Adipocyte (in vitro differentiated cells): ENCODE measurements around the gene OR9G1.
"Not testable (repeated sequence)": the region's sequence is repeated elsewhere in the genome, so short reads cannot be mapped to it uniquely, and the experiment has no call there.

ENCODE experiments used
- DNase-seq: peaks from one replicate; pipeline ENCODE4 v3.0.0-alpha.2; 2015; ENCODE audit warnings: low read depth
- H3K27me3 ChIP-seq: replicated peaks from 2 replicates; pipeline ENCODE4 v1.7.0; 2013; ENCODE audit warnings: mild to moderate bottlenecking, low read length, moderate library complexity; ENCODE audit not compliant: control insufficient read depth, insufficient read depth
- H3K36me3 ChIP-seq: 2 replicates; pipeline ENCODE4 v1.7.0; 2013; ENCODE audit warnings: low read length, mild to moderate bottlenecking, moderate library complexity; ENCODE audit not compliant: control insufficient read depth, insufficient read depth, severe bottlenecking
- H3K4me1 ChIP-seq: 2 replicates; pipeline ENCODE4 v1.7.0; 2013; ENCODE audit warnings: mild to moderate bottlenecking, low read length, moderate library complexity; ENCODE audit not compliant: control insufficient read depth, insufficient read depth
- H3K4me3 ChIP-seq: 2 replicates; pipeline ENCODE4 v1.7.0; 2013; ENCODE audit warnings: mild to moderate bottlenecking, low read length, moderate library complexity
- H3K9ac ChIP-seq: 2 replicates; pipeline ENCODE4 v1.7.0; 2013; ENCODE audit warnings: mild to moderate bottlenecking, low read length, moderate library complexity
- H3K9me3 ChIP-seq: 2 replicates; pipeline ENCODE4 v1.7.0; 2013; ENCODE audit warnings: mild to moderate bottlenecking, low read length, moderate library complexity; ENCODE audit not compliant: control insufficient read depth

OR9G1 gene, protein sequence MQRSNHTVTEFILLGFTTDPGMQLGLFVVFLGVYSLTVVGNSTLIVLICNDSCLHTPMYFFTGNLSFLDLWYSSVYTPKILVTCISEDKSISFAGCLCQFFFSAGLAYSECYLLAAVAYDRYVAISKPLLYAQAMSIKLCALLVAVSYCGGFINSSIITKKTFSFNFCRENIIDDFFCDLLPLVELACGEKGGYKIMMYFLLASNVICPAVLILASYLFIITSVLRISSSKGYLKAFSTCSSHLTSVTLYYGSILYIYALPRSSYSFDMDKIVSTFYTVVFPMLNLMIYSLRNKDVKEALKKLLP

DNA sequence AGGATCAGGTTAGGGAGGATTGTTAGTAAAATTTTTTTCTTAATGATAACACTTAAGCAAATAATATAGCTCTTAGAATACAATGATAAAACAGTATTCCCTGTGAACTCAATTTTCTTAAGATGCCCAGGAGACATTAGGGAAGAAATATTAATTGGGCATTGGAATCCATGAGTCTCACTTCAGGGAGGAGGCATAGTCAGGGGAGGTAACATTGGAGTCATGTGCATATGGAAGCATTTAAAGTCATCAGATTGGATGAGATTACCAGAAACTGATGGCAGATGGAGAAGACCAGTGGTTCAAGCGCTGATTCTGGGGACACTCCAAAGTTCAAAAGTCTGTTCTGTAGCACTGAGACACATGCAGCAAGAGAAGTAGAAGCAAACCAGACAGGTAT is at the start of gene OR9G1:
OR9G1 (plus strand) TSS at position 301 of the 400 bp plus-strand sequence. CDS start 1,293 bp downstream, outside the sequence.
- Histone ChIP-seq H3K9ac (no peak within 1 kb of the TSS), H3K9me3 (no peaks in the 10 kb centered on the region), H3K4me3 (no peak within 1 kb of the TSS), H3K36me3 (no peaks in the 10 kb centered on the region), H3K27me3 (no peaks in the 10 kb centered on the region), H3K4me1 (no peaks in the 10 kb centered on the region)
- DNase-seq, result no peak

DNA sequence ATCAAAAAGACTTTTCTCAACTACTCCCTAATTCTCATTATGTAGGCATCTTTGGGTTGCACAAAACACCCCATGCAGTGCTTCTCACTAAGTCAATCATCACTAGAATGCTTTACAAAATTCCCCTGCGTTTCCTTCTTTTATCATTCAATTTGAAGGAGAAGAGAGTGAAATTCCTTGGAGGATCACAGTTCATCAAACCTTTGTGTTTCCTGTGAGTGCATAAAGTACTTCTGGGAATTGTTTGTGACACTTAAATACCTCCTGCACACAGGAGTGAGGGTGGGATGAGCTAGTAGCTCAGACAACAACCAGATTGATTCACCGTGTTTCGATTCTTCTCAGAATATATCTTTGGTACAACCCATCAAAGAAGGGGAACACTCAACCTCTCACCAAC is 39.1 kb upstream of the OR9G1 start:
- Histone ChIP-seq H3K4me3 (no peak overlapping the region), H3K9me3 (no peaks in the 10 kb centered on the region)
- no peak for DNase-seq

GRCh38 chr11:56663386-56663785 is 35.5 kb upstream of the OR9G1 start, which contains the start of gene OR5AR1:
OR5AR1 (plus strand) TSS chr11:56663686; CDS start chr11:56663686, 0 bp downstream.
- Histone ChIP-seq H3K27me3 (no peaks in the 10 kb centered on the region), H3K9me3 (no peaks in the 10 kb centered on the region), H3K9ac (no peak within 1 kb of the TSS), H3K4me3 (no peak within 1 kb of the TSS), H3K36me3 (no peaks in the 10 kb centered on the region), H3K4me1 (no peaks in the 10 kb centered on the region)
- DNase-seq, result no peak

More for the DNA sequence above, 39.1 kb upstream of the OR9G1 start:
- Histone ChIP-seq H3K9ac (no peak overlapping the region), H3K4me1 (no peaks in the 10 kb centered on the region), H3K36me3 (no peaks in the 10 kb centered on the region), H3K27me3 (no peaks in the 10 kb centered on the region)

DNA sequence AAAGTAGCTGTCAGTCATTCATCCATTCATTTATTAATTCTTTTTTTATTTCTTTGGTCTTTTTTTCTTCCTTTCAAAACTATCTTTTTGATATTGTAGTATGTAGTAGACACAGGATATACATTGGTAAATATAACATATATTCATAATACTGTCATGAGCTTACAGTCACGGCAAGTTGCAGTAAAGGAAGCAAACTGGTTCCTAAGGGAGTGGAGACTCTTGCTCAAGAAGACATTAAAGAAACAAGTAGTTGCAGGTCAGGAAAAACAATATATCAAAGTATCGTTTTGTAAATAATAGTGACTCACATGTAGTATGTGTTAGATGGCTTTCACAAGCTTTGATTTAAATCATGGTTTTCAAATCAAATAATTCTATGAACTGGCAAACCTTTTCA is 27.9 kb upstream of the OR9G1 start:
- no peak overlapping the region for H3K9ac ChIP-seq
- DNase-seq, result no peak
- no peaks in the 10 kb centered on the region for H3K9me3 ChIP-seq
- H3K4me3 ChIP-seq, result no peak overlapping the region
- H3K27me3 ChIP-seq, result no peaks in the 10 kb centered on the region
- no peaks in the 10 kb centered on the region for H3K36me3 ChIP-seq
- H3K4me1 ChIP-seq, result no peaks in the 10 kb centered on the region

- H3K4me1 ChIP-seq, result no peaks in the 10 kb centered on the region
- DNase-seq, result no peak
- no peaks in the 10 kb centered on the region for H3K27me3 ChIP-seq
- no peak overlapping the region for H3K4me3 ChIP-seq
- H3K36me3 ChIP-seq, result no peaks in the 10 kb centered on the region
- H3K9ac ChIP-seq, result no peak overlapping the region
- H3K9me3 ChIP-seq, result no peaks in the 10 kb centered on the region
Observed at GRCh38 chr11:56688554-56689100, 10.3 kb upstream of the OR9G1 start.

GRCh38 chr11:56691179-56691578 is 7.7 kb upstream of the OR9G1 start:
- not testable (repeated sequence) for H3K9me3 ChIP-seq, H3K27me3 ChIP-seq, H3K36me3 ChIP-seq, H3K4me3 ChIP-seq, DNase-seq, H3K4me1 ChIP-seq, H3K9ac ChIP-seq

GRCh38 chr11:56693428-56693827 is 5.5 kb upstream of the OR9G1 start:
- Histone ChIP-seq H3K4me3 (no peak overlapping the region), H3K4me1 (no peaks in the 10 kb centered on the region), H3K9ac (no peak overlapping the region), H3K36me3 (no peaks in the 10 kb centered on the region), H3K9me3 (no peaks in the 10 kb centered on the region), H3K27me3 (no peaks in the 10 kb centered on the region)
- DNase-seq, result no peak

GRCh38 chr11:56700242-56700913 is 1.5 kb downstream of the OR9G1 start:
- H3K4me3 ChIP-seq, result no peak overlapping the region
- no peaks in the 10 kb centered on the region for H3K4me1 ChIP-seq
- no peak for DNase-seq
- H3K9me3 ChIP-seq, result no peaks in the 10 kb centered on the region
- no peaks in the 10 kb centered on the region for H3K36me3 ChIP-seq
- no peak overlapping the region for H3K9ac ChIP-seq
- H3K27me3 ChIP-seq, result no peaks in the 10 kb centered on the region

DNA sequence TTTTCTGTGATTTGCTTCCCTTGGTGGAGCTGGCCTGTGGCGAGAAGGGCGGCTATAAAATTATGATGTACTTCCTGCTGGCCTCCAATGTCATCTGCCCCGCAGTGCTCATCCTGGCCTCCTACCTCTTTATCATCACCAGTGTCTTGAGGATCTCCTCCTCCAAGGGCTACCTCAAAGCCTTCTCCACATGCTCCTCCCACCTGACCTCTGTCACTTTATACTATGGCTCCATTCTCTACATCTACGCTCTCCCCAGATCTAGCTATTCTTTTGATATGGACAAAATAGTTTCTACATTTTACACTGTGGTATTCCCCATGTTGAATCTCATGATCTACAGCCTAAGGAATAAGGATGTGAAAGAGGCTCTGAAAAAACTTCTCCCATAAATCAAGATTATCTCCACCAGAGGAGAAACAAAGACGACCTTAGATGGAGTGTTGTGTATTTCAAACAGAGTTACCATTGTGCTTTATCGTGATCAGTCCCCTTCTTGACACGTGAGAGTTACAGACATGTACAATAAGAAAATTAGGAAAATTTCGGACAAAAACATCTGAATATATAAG is 2.1 kb downstream of the OR9G1 start:
- no peak for DNase-seq
- Histone ChIP-seq H3K36me3 (no peaks in the 10 kb centered on the region), H3K9me3 (no peaks in the 10 kb centered on the region), H3K4me1 (no peaks in the 10 kb centered on the region), H3K27me3 (no peaks in the 10 kb centered on the region), H3K9ac (no peak overlapping the region), H3K4me3 (no peak overlapping the region)

DNA sequence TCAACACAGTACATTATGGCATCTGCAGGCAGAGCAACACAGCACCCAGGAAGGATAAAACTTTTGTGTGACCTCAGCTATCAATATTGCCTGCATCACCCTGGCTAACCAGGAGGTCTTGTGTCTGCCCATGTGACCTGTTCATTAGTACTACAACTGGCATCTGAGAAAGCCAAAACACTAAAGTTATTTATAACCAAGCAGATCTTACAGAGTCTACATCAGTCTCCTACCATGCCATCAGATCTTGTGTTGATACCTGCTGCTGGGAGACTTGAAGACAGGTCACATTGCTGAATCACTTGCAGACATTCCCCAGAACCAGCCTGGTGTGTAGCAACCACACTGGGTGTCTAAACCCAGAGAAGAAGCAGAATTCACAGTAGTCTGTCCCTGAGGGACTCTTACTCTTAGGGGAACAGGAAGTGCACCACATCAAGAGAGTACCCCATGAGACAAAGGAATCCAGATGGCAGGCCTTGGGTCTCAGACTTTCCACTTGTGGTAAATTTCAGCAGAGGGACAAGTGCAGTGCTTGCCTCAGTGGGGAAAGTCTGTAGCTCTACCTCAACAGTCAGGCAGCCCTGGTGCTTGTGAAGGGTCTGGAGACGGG is 7.0 kb downstream of the OR9G1 start:
- Histone ChIP-seq H3K36me3 (no peaks in the 10 kb centered on the region), H3K4me3 (no peak overlapping the region), H3K27me3 (no peaks in the 10 kb centered on the region), H3K9ac (no peak overlapping the region), H3K4me1 (no peaks in the 10 kb centered on the region), H3K9me3 (no peaks in the 10 kb centered on the region)
- no peak for DNase-seq

DNA sequence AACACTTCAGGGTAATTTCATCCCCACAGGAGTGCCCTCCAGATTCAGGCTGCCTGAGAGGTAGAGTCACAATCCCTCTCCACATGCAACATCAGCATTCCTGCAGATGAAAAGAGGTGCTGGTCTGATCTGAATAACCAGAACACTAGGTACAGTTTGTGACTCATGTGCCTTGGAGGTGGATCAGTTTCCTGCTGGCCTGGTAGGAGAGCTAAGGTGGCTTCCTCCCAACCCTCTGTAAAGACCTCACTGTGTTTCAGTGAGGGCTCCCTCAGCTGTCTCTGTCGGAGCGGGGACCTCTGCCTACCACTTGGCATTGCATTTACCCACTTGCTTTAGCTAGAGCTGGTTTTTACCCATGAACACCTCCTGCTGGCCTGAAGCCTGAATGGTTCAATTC is 7.6 kb downstream of the OR9G1 start:
- Histone ChIP-seq H3K4me3 (no peak overlapping the region), H3K9me3 (no peaks in the 10 kb centered on the region), H3K36me3 (no peaks in the 10 kb centered on the region), H3K9ac (no peak overlapping the region), H3K27me3 (no peaks in the 10 kb centered on the region), H3K4me1 (no peaks in the 10 kb centered on the region)
- no peak for DNase-seq
